ENCODE data around the gene MAP2K5. TPM values are rescaled to one million over a fixed set of nuclear protein-coding genes. Genes with fewer than 3 reads are reported as not detected.

Gene MAP2K5
- polyA plus RNA-seq, 2 of the 4 experiments (the other 2 are of a cell fraction): 7.8 to 11.0 TPM

- WGBS (ENCODE audit: missing lambda C conversion rate): 52% methylated on average over 57 of the region's 59 CpGs
- Histone ChIP-seq H3K4me3 (peak overlapping the region; percentile 53), H3K27ac (0 out of 6 replicates have a peak overlapping the region, but pooled peaks of 1 of the 2 experiments have one; percentile 17), H3K9me3 (no peaks in the 10 kb centered on the region), H3K4me1 (peaks cover 18% of the 10 kb centered on the region), H3K4me2 (peak overlapping the region; percentile 99)
- TF ChIP-seq MAX (IDR thresholded peaks at IDR 0.05) (0 out of 2 replicates have a peak, but pooled peaks have one; percentile 28), E2F6 (IDR thresholded peaks at IDR 0.05; ENCODE audit: borderline replicate concordance, low read depth) (0 out of 2 replicates have a peak, but pooled peaks have one; percentile 26), BCL3 (IDR thresholded peaks at IDR 0.05) (no peak), NPAS2 (CRISPR knock-in tag; IDR thresholded peaks at IDR 0.05; ENCODE audit: borderline replicate concordance) (no peak), EHF (CRISPR knock-in tag; IDR thresholded peaks at IDR 0.05) (no peak)
- ChIA-PET POLR2A (no interaction called here), CTCF (interaction anchor here (0.6 to 5.3 kb wide), 15 partner anchors 9 to 888 kb away, joined by 3 to 67 read pairs (median 4); partner anchors contain the start of gene SKOR1)
- ATAC-seq: 0 out of 6 replicates have a peak, but pooled peaks of 1 of the 2 experiments have one; percentile 2
- FAIRE-seq: no peak
- DNase-seq (ENCODE audit: low read depth in 1 of 2, low spot score in 1 of 2): no peak
Measured at GRCh38 chr15:67834581-67835296, 292.2 kb downstream of the MAP2K5 start.

GRCh38 chr15:67835297-67836133 is 293.0 kb downstream of the MAP2K5 start:
- peaks cover 18% of the 10 kb centered on the region for H3K4me1 ChIP-seq
- H3K9me3 ChIP-seq: no peaks in the 10 kb centered on the region
- peak overlapping the region; percentile 99 for H3K4me2 ChIP-seq
- DNase-seq (ENCODE audit: low read depth in 1 of 2, low spot score in 1 of 2) (no peak), FAIRE-seq (no peak), ATAC-seq (no peak)
- POLR2A ChIA-PET: no interaction called here
- H3K27ac ChIP-seq: no peak overlapping the region
- no peak overlapping the region for H3K4me3 ChIP-seq
- 87% methylated on average over 59 of the region's 59 CpGs for WGBS (ENCODE audit: missing lambda C conversion rate)
- CTCF ChIA-PET: interaction anchor here (0.6 to 5.3 kb wide), 47 partner anchors 9 to 916 kb away, joined by 3 to 67 read pairs (median 3); partner anchors contain the start of genes C15orf61 and SKOR1
- no peak for TF ChIP-seq FOSL2 (IDR thresholded peaks at IDR 0.05)
- TF ChIP-seq FOSL2 (CRISPR knock-in tag; IDR thresholded peaks at IDR 0.05): no peak
- no peak for TF ChIP-seq ATOH8 (CRISPR knock-in tag; IDR thresholded peaks at IDR 0.05; ENCODE audit: low read depth)
- no peak for TF ChIP-seq RARB (CRISPR knock-in tag; IDR thresholded peaks at IDR 0.05)
- TF ChIP-seq PHF8 (IDR thresholded peaks at IDR 0.05; ENCODE audit: borderline replicate concordance, low read depth): no peak
- no peak for TF ChIP-seq BCL3 (IDR thresholded peaks at IDR 0.05)
- no peak for TF ChIP-seq POLR2A (IDR thresholded peaks at IDR 0.05; ENCODE audit: low read length)
- no peak for TF ChIP-seq ZFP36 (IDR thresholded peaks at IDR 0.05; ENCODE audit: borderline replicate concordance, partially characterized antibody)
- no peak for TF ChIP-seq ESRRA (IDR thresholded peaks at IDR 0.05; ENCODE audit: borderline replicate concordance, low read length)
- TF ChIP-seq CBX8 (IDR thresholded peaks at IDR 0.05): no peak
- no peak for TF ChIP-seq HOXB13 (CRISPR knock-in tag; IDR thresholded peaks at IDR 0.05; ENCODE audit: low read depth)
- TF ChIP-seq CHD2 (IDR thresholded peaks at IDR 0.05; ENCODE audit: low read length, partially characterized antibody): no peak
- TF ChIP-seq HES2 (IDR thresholded peaks at IDR 0.05): no peak
- TF ChIP-seq BHLHE40 (IDR thresholded peaks at IDR 0.05; ENCODE audit: low read depth, low read length): no peak
- TF ChIP-seq HDAC2 (IDR thresholded peaks at IDR 0.05): no peak
- TF ChIP-seq HMGXB4 (CRISPR knock-in tag; IDR thresholded peaks at IDR 0.05; ENCODE audit: borderline replicate concordance): no peak
- no peak for TF ChIP-seq KDM1A (IDR thresholded peaks at IDR 0.05; ENCODE audit: low read depth)
- no peak for TF ChIP-seq KDM5A (IDR thresholded peaks at IDR 0.05)
- TF ChIP-seq HEYL (CRISPR knock-in tag; IDR thresholded peaks at IDR 0.05): no peak
- TF ChIP-seq RNF2 (IDR thresholded peaks at IDR 0.05; ENCODE audit: borderline replicate concordance, low read depth): no peak
- TF ChIP-seq ZSCAN20 (CRISPR knock-in tag; IDR thresholded peaks at IDR 0.05): no peak
